ENCODE results near the gene ALKBH5. TPM values are rescaled to one million over a fixed set of nuclear protein-coding genes. Genes with fewer than 3 reads are reported as not detected.

Gene ALKBH5
- total RNA-seq, 2 donors from 2014 or later = 45.4 to 48.8 TPM

- Histone ChIP-seq H3K4me3 (no peak overlapping the region), H3K27ac (no peak overlapping the region), H3K27me3 (no peaks in the 10 kb centered on the region), H3K4me1 (no peaks in the 10 kb centered on the region), H3K36me3 (replicated peaks in 1 of 2; ENCODE audit: insufficient read depth in 1 of 2, low read depth in 2 of 2) (no peaks in the 10 kb centered on the region), H3K9me3 (no peaks in the 10 kb centered on the region)
- no peak for ATAC-seq
- TF ChIP-seq CTCF (IDR thresholded peaks at IDR 0.05) (no peak), POLR2A (IDR thresholded peaks at IDR 0.05) (no peak)
- DNase-seq = no peak
- 80 to 87% methylated on average over 11 to 17 of the region's 22 CpGs for WGBS, 2 donors
- intact Hi-C loops (cut with DNase I) = no loop called here
Observed at GRCh38 chr17:18233803-18234518, 50.3 kb downstream of the ALKBH5 start.

- no peak for ATAC-seq
- no peak for DNase-seq
- H3K36me3 ChIP-seq (replicated peaks in 1 of 2; ENCODE audit: insufficient read depth in 1 of 2, low read depth in 2 of 2) = no peaks in the 10 kb centered on the region
- H3K27ac ChIP-seq = no peak overlapping the region
- 95% methylated on average over 11 to 22 of the region's 22 CpGs for WGBS, 2 donors
- H3K9me3 ChIP-seq = no peaks in the 10 kb centered on the region
- H3K4me1 ChIP-seq = no peaks in the 10 kb centered on the region
- TF ChIP-seq POLR2A (IDR thresholded peaks at IDR 0.05) = no peak
- no peak for TF ChIP-seq CTCF (IDR thresholded peaks at IDR 0.05)
- no peak overlapping the region for H3K4me3 ChIP-seq
- no peaks in the 10 kb centered on the region for H3K27me3 ChIP-seq
- intact Hi-C loops (cut with DNase I) = no loop called here
Observed at GRCh38 chr17:18234853-18235380, 51.3 kb downstream of the ALKBH5 start.

DNA sequence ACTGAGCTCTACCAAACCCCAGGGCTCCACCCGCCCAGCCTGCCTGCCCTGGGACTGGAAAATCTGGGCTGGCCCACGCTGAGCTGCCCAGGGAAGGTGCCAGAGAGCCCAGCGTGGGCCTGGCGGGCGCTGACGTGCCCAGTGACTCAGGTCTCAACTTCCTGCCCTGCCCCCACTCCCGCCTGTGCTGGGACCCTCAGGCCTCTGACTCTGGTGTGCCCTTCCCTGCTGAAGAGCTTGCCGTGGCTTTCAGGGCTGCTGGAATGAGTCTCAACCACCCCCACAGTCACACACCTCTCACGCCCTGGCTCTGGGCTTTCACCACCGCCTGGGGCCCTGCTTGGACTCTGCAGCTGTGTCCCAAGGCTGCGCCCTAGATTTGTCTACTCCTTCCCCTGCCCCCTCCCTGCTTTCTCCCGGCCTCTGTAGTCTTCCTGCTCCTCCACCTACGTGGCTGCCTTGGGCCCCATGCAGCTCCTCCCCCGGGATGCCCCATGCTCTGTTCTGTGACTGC lies 52.2 kb downstream of the ALKBH5 start:
- ATAC-seq (no peak), DNase-seq (no peak)
- WGBS, 2 donors = 80 to 87% methylated on average over 13 to 14 of the region's 14 CpGs
- H3K27ac ChIP-seq = no peak overlapping the region
- no peaks in the 10 kb centered on the region for H3K36me3 ChIP-seq (replicated peaks in 1 of 2; ENCODE audit: insufficient read depth in 1 of 2, low read depth in 2 of 2)
- H3K4me1 ChIP-seq = no peaks in the 10 kb centered on the region
- H3K27me3 ChIP-seq = no peaks in the 10 kb centered on the region
- TF ChIP-seq POLR2A (IDR thresholded peaks at IDR 0.05) = no peak
- no peak for TF ChIP-seq CTCF (IDR thresholded peaks at IDR 0.05)
- no peaks in the 10 kb centered on the region for H3K9me3 ChIP-seq
- H3K4me3 ChIP-seq = no peak overlapping the region
- intact Hi-C loops (cut with DNase I) = no loop called here

DNA sequence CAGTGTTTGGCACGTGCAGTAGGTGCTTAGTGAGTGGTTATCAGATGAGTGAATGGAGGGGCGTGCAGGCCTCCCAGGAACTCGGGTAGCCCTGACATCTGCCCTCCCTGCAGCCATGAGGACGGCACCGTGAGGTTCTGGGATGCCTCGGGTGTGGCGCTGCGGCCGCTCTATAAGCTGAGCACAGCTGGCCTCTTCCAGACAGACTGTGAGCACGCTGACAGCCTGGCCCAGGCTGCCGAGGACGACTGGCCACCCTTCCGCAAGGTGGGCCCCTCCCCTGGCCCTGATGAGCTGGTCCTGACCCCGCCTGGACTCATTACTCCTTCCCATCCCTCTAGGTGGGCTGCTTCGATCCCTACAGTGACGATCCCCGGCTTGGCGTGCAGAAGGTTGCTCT lies 52.9 kb downstream of the ALKBH5 start:
- Histone ChIP-seq H3K4me3 (no peak overlapping the region), H3K27me3 (no peaks in the 10 kb centered on the region), H3K27ac (no peak overlapping the region), H3K9me3 (no peaks in the 10 kb centered on the region), H3K36me3 (replicated peaks in 1 of 2; ENCODE audit: insufficient read depth in 1 of 2, low read depth in 2 of 2) (no peaks in the 10 kb centered on the region), H3K4me1 (no peaks in the 10 kb centered on the region)
- DNase-seq (no peak), ATAC-seq (no peak)
- 84 to 90% methylated on average over 14 to 18 of the region's 18 CpGs for WGBS, 2 donors
- TF ChIP-seq POLR2A (IDR thresholded peaks at IDR 0.05) (no peak), CTCF (IDR thresholded peaks at IDR 0.05) (no peak)
- intact Hi-C loops (cut with DNase I) = no loop called here
